WI38 (cell line): ENCODE measurements around the gene TUFT1.
A peak's percentile ranks its signal among the peaks of the same experiment; 100 is the strongest.

Source experiments
- H3K4me3 ChIP-seq: 2 replicates; pipeline ENCODE4 v1.5.1; 2011; ENCODE audit warnings: low read depth, mild to moderate bottlenecking, control low read depth, low read length
- CTCF ChIP-seq: IDR thresholded peaks from 2 replicates; pipeline ENCODE4 v1.5.1; 2012; ENCODE audit warnings: low read depth, mild to moderate bottlenecking, control low read depth, low read length

Gene TUFT1

GRCh38 chr1:151610142-151610541, 70.0 kb downstream of the TUFT1 start:
- H3K4me3 ChIP-seq: no peak overlapping the region
- no peak for TF ChIP-seq CTCF

- TF ChIP-seq CTCF: no peak
- peak overlapping the region; percentile 83 for H3K4me3 ChIP-seq
These were observed 71.2 kb downstream of the TUFT1 start for GRCh38 chr1:151611288-151611790.

DNA sequence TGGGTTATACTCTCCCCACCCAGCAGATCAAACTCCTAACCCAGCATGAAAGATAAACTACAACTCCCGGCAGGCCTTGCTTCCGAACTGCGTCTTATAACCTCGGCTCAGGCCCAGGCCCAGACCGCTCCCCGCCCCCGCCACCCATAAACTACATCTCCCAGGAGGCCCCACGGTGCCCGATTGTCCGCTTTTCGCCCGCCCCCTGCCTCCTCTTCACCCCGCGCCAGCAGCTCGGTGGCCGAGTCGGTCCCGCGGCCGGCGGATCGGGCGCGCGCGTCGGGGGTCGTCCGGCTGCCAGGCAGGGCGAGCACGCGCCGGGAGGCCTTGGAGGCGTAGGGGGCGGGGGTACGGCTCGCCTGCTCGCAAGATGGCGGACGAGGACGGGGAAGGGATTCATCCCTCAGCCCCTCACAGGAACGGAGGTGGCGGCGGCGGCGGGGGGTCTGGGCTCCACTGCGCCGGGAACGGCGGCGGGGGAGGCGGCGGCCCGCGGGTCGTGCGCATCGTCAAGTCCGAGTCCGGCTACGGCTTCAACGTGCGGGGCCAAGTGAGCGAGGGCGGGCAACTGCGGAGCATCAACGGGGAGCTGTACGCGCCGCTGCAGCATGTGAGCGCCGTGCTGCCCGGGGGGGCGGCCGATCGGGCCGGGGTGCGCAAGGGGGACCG, 71.9 kb downstream of the TUFT1 start, which contains the start of gene SNX27:
TSS of gene SNX27 (plus strand) at position 219 of the 669 bp plus-strand sequence. CDS start at position 371, 152 bp downstream.
- peak within 1 kb of the TSS; percentile 83 for H3K4me3 ChIP-seq
- TF ChIP-seq CTCF: no peak

DNA sequence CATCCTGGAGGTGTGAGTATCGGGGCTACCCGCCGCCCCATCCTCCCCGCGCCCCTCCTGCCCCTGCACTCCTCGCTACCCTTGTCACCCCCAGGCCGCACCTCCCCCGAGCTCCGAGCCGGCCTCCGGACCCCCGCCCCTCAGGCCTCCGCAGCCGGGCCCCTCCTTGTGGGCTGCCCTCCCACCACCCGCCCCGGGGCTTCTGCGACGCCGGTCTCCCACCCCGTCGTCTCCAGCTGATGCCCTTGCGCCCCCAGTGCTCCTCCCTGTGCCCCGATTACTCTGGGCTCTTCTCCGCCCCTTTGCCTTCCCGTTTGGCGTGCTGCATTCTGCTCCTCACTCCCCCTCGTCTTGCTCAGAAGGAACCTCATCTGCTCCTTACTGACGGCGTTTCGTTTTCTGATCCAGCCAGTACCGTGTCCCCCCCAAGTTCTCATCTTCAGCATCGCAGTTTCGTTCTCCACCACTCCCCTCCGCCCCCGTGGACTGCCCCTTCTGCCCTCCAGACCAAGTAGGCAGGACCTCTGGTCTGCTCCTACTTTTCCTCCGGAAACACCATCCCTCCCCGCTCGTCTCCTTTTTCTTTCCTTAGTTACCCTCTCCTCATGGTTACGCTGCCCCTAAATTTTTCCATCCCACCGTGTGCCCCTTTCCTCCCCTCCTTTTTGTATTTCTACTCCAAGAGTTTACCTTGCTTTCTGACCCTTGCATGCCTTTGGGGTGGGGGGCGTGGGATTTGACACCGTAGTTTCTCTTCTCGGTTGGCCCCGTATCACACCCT, 72.6 kb downstream of the TUFT1 start:
- H3K4me3 ChIP-seq: peak overlapping the region; percentile 83
- no peak for TF ChIP-seq CTCF

DNA sequence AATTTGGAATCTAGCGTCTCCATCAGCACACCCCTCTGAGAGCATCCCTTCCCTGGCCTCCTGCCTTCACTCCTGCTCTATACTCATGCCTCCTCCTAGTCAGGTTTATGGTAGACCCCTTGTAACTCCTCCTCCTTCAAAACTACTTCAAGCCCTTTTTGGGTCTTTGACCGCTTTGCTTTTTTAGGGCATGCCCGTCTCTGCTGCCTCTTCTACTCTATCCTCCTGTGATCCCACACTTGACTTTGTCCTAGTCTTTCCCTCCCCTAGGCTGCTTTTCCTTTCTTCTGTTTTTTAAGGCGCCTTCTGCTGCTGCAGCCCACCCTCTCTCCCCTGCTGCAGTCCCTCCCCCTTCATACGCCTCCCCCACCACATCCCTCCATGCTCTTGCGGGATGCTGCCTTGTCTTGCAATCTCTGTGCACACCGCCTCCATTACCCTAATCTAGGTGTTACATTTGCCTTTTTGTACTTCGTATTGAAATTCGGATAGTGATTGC, 73.2 kb downstream of the TUFT1 start:
- no peak for TF ChIP-seq CTCF
- peak overlapping the region; percentile 83 for H3K4me3 ChIP-seq

GRCh38 chr1:151615711-151616504, 75.8 kb downstream of the TUFT1 start:
- H3K4me3 ChIP-seq: no peak overlapping the region
- TF ChIP-seq CTCF: no peak
